ENCODE results near the gene KRTAP1-1.
"Not testable (repeated sequence)": the region's sequence is repeated elsewhere in the genome, so short reads cannot be mapped to it uniquely, and the experiment has no call there.

Gene KRTAP1-1

DNA sequence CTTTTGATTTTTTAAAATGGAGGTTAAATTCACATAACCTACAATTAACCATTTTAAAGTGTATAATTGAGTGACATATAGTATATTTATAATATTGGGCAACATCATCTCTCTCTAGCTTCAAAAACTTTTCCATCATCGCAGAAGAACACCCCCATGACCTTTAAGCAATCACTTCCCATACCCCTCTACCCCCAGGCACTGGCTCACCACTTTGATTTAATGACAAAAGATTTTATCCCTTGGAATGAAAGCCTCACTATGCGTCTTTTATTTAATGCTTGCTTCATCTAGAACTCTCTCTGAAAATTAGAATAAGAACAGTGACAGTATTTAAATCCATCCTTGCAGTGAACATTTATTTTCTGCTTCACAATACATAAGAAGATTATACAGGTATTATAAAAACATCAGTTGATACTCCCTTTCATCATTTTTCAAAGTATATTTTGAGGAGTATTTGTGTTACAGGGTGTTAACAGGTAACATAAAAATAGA lies 3.3 kb downstream of the KRTAP1-1 start:
- ChIA-PET CTCF (interaction anchor here (0.9 to 2.1 kb wide), 5 partner anchors 8 to 511 kb away, joined by 3 to 10 read pairs (median 3); partner anchors contain the start of gene KRTAP1-4), POLR2A (no interaction called here)
- TF ChIP-seq, protein P1, sequence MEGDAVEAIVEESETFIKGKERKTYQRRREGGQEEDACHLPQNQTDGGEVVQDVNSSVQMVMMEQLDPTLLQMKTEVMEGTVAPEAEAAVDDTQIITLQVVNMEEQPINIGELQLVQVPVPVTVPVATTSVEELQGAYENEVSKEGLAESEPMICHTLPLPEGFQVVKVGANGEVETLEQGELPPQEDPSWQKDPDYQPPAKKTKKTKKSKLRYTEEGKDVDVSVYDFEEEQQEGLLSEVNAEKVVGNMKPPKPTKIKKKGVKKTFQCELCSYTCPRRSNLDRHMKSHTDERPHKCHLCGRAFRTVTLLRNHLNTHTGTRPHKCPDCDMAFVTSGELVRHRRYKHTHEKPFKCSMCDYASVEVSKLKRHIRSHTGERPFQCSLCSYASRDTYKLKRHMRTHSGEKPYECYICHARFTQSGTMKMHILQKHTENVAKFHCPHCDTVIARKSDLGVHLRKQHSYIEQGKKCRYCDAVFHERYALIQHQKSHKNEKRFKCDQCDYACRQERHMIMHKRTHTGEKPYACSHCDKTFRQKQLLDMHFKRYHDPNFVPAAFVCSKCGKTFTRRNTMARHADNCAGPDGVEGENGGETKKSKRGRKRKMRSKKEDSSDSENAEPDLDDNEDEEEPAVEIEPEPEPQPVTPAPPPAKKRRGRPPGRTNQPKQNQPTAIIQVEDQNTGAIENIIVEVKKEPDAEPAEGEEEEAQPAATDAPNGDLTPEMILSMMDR (IDR thresholded peaks at IDR 0.05; ENCODE audit: insufficient read depth, low read length, missing control alignments), result no peak
- DNase-seq (ENCODE audit: low read depth, low spot score), result no peak
- H3K4me3 ChIP-seq (ENCODE audit: low read depth, low read length), result no peak overlapping the region

DNA sequence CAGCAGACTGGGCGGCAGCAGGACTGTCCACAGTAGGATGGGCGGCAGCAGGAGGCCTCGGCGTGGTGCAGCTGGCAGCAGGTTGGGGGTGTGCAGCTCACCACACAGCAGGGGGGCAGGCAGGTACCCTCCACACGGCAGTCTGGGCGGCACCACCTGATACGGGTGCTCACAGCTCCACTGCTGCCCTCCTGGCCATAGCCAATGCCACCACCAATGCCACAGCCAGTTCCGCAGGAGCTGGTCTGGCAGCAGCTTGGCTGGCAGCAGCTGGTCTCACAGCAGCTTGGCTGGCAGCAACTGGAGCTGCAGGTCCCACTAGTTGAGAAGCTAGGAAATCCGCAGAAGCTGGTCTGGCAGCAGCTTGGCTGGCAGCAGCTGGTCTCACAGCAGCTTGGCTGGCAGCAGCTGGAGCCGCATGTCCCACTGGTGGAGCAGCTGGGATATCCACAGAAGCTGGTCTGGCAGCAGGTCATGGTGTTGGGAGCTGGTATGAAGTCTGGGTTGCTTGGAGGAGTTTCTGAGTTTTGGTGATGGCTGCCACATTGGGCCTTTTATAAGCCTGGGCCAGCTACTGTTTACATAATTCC lies 6.8 kb downstream of the KRTAP1-1 start, which contains the start of gene KRTAP1-3:
Gene KRTAP1-3 (minus strand): TSS at position 529 of the 590 bp plus-strand sequence. CDS start 53 bp downstream, at position 476.
- DNase-seq (ENCODE audit: low read depth, low spot score); POLR2A ChIA-PET; CTCF ChIA-PET; H3K4me3 ChIP-seq (ENCODE audit: low read depth, low read length): not testable (repeated sequence)

DNA sequence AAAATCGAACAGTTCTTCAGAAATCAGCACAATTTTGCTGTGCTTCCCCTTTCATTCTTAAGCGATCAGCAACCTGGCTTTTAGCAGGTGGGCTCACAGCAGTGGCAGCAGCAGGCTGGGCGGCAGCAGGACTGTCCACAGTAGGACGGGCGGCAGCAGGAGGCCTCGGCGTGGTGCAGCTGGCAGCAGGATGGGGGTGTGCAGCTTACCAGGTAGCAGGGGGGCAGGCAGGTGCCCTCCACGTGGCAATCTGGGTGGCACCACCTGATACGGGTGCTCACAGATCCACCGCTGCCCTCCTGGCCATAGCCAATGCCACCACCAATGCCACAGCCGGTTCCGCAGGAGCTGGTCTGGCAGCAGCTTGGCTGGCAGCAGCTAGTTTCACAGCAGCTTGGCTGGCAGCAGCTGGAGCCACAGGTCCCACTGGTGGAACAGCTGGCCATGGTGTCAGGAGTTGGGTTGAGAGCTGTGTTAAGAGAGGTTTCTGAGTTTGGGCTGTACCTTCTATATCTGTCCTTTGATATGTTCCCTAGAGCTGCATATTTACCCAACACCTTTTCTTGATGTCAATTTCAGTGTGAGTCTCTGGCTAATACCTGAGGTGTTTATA lies 11.5 kb downstream of the KRTAP1-1 start, which contains the start of gene KRTAP1-4:
Gene KRTAP1-4 (minus strand): TSS at position 563 of the 613 bp plus-strand sequence. CDS start 117 bp downstream, at position 446.
- CTCF ChIA-PET, result interaction anchor here (1.1 to 2.1 kb wide), 6 partner anchors 9 to 519 kb away, joined by 4 to 10 read pairs (median 4); no protein-coding TSS in a partner anchor
- POLR2A ChIA-PET, result no interaction called here
- TF ChIP-seq, protein P1 (IDR thresholded peaks at IDR 0.05; ENCODE audit: insufficient read depth, low read length, missing control alignments), result no peak
- no peak within 1 kb of the TSS for H3K4me3 ChIP-seq (ENCODE audit: low read depth, low read length)
- no peak for DNase-seq (ENCODE audit: low read depth, low spot score)

DNA sequence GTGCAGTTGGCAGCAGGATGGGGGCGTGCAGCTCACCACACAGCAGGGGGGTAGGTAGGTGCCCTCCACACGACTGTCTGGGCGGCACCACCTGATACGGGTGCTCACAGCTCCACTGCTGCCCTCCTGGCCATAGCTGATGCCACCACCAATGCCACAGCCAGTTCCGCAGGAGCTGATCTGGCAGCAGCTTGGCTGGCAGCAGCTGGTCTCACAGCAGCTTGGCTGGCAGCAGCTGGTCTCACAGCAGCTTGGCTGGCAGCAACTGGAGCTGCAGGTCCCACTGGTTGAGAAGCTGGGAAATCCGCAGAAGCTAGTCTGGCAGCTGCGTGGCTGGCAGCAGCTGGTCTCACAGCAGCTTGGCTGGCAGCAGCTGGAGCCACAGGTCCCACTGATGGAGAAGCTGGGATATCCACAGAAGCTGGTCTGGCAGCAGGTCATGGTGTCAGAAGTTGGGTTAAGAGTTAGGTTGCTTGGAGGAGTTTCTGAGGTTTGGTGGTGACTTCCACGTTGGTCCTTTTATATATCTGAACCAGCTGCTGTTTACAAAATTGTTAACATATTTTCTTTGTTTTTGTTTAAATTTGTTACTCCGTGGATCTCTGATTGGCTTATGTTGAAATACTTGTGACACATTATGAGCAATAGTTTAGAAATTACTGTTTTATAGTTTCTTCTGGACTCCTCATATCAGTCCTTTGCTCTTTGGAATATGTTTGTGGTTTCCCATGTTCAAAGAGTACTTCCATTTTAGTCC lies 14.4 kb downstream of the KRTAP1-1 start, which contains the start of gene KRTAP1-5:
Gene KRTAP1-5 (minus strand): TSS at position 494 of the 757 bp plus-strand sequence. CDS start 53 bp downstream, at position 441.
- ChIA-PET CTCF (interaction anchor here (0.7 to 1.7 kb wide), 5 partner anchors 9 to 522 kb away, joined by 3 to 4 read pairs (median 3); no protein-coding TSS in a partner anchor), POLR2A (interaction anchor here (1.1 to 1.5 kb wide), 2 partner anchors 10 to 469 kb away, joined by 3 read pairs; no protein-coding TSS in a partner anchor)
- TF ChIP-seq, protein P1 (IDR thresholded peaks at IDR 0.05; ENCODE audit: insufficient read depth, low read length, missing control alignments), result no peak
- DNase-seq (ENCODE audit: low read depth, low spot score), result peak; percentile 77
- H3K4me3 ChIP-seq (ENCODE audit: low read depth, low read length), result peak within 1 kb of the TSS; percentile 7; the same call in 1 of the 2 replicates

DNA sequence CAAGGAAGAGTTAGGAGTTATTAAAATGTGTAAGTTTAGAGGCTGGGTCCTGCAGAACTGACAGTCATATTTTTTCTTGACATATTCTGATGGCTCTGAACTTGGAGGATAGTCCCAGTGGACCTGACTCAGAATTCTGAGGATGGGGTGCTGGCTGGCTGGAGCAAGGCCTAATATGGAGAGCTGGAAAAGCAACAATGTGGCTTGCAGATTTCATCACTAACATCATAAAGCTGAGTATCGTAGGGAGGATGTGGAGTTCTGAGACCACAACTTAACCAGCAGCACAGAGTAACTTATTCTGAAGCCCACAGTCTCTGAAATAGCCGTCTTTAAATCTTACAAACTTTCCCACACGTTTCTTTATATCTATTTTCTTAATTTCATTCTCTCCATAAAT lies 16.6 kb downstream of the KRTAP1-1 start:
- ChIA-PET CTCF (interaction anchor here (0.9 to 1.5 kb wide), 4 partner anchors 9 to 524 kb away, joined by 3 to 6 read pairs (median 3); no protein-coding TSS in a partner anchor), POLR2A (no interaction called here)
- TF ChIP-seq, protein P1 (IDR thresholded peaks at IDR 0.05; ENCODE audit: insufficient read depth, low read length, missing control alignments), result no peak

DNA sequence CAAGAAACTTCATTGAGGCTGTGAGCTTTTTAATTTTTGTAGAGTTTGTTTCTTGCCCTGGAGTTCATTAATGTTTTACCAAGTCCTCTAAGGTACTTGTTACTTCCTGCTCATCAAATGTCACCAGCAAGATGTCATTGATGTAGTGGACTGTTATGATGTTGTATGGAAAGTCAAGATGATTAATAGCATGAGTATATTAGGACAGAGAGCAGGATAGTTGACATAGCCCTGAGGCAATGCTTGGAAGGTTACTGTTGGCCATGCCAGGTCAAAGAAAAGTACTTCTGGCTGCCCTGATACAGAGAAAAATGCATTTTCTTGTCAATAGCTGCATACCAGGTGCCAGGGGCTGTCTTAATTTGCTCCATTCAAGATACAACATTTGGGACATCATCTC lies 20.9 kb downstream of the KRTAP1-1 start:
- TF ChIP-seq, protein P1 (IDR thresholded peaks at IDR 0.05; ENCODE audit: insufficient read depth, low read length, missing control alignments), result no peak
- H3K4me3 ChIP-seq (ENCODE audit: low read depth, low read length), result no peak overlapping the region
- ChIA-PET POLR2A (no interaction called here), CTCF (interaction anchor here (0.8 to 1.5 kb wide), 4 partner anchors 9 to 528 kb away, joined by 3 to 5 read pairs (median 4); no protein-coding TSS in a partner anchor)
- DNase-seq (ENCODE audit: low read depth, low spot score), result no peak

More for the DNA sequence above, 16.6 kb downstream of the KRTAP1-1 start:
- DNase-seq (ENCODE audit: low read depth, low spot score), result peak; percentile 51
- no peak overlapping the region for H3K4me3 ChIP-seq (ENCODE audit: low read depth, low read length)

Data from AG04449 (cell line).